ENCODE results near the gene PDSS2. TPM values are rescaled to one million over a fixed set of nuclear protein-coding genes. Genes with fewer than 3 reads are reported as not detected.
A peak's percentile ranks its signal among the peaks of the same experiment; 100 is the strongest.

The PDSS2 gene
- total RNA-seq, 1 donor from 2014 or later = 16.2 TPM

DNA sequence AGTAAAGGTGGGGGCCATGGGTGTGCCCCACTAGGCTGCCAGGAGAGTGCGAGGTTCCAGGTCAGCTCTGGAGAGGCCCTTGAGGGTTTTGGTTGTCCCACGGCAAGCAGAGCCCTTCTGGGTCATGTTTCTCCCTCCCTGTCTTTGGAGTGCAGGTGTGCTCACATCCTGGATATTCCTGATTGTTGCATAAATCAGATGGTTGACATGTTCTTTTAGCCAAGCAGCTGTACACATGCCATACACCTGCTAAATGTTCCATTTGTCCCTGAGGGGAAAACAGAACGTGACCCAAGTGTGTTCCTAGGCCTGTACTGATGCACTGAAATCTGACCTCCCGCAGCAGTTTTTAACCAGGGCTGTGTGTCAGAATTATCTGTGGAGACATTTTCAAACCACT is 266.5 kb downstream of the PDSS2 start:
- Histone ChIP-seq H3K4me1 (no peaks in the 10 kb centered on the region), H3K27me3 (no peaks in the 10 kb centered on the region), H3K4me3 (no peak overlapping the region), H3K9me3 (no peaks in the 10 kb centered on the region), H3K27ac (no peak overlapping the region), H3K36me3 (no peaks in the 10 kb centered on the region)
- DNase-seq (no peak), ATAC-seq (peak; percentile 54)
- intact Hi-C loops (cut with DNase I) = no loop called here
- TF ChIP-seq, protein P1, sequence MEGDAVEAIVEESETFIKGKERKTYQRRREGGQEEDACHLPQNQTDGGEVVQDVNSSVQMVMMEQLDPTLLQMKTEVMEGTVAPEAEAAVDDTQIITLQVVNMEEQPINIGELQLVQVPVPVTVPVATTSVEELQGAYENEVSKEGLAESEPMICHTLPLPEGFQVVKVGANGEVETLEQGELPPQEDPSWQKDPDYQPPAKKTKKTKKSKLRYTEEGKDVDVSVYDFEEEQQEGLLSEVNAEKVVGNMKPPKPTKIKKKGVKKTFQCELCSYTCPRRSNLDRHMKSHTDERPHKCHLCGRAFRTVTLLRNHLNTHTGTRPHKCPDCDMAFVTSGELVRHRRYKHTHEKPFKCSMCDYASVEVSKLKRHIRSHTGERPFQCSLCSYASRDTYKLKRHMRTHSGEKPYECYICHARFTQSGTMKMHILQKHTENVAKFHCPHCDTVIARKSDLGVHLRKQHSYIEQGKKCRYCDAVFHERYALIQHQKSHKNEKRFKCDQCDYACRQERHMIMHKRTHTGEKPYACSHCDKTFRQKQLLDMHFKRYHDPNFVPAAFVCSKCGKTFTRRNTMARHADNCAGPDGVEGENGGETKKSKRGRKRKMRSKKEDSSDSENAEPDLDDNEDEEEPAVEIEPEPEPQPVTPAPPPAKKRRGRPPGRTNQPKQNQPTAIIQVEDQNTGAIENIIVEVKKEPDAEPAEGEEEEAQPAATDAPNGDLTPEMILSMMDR (IDR thresholded peaks at IDR 0.05) = no peak

GRCh38 chr6:107187630-107188029 is 271.7 kb downstream of the PDSS2 start:
- Histone ChIP-seq H3K9me3 (no peaks in the 10 kb centered on the region), H3K4me3 (no peak overlapping the region), H3K27ac (no peak overlapping the region), H3K36me3 (no peaks in the 10 kb centered on the region), H3K4me1 (no peaks in the 10 kb centered on the region), H3K27me3 (no peaks in the 10 kb centered on the region)
- TF ChIP-seq, protein P1 (IDR thresholded peaks at IDR 0.05) = no peak
- DNase-seq (no peak), ATAC-seq (peak; percentile 33)
- intact Hi-C loops (cut with DNase I) = no loop called here

DNA sequence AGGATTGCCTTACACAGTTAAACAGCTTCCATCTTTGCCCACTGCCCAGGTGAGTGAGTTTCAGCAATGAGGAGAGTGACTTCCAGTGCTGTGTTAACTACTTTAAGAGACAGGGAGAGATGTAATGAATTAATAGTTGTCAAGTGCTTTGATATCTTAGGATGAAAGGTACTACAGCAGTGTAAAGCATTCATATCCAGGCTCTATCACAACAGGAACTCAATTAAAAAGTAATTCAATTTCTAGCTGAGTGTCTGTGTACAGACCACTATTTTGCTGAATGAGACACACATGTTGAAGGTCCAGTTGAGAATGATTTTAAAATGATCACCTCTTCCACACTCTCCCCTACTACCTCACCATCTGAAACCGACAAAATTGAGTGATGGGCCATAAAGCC is 273.3 kb downstream of the PDSS2 start:
- Histone ChIP-seq H3K4me1 (no peaks in the 10 kb centered on the region), H3K9me3 (no peaks in the 10 kb centered on the region), H3K36me3 (no peaks in the 10 kb centered on the region), H3K27me3 (no peaks in the 10 kb centered on the region), H3K4me3 (no peak overlapping the region), H3K27ac (no peak overlapping the region)
- TF ChIP-seq, protein P1 (IDR thresholded peaks at IDR 0.05) = no peak
- ATAC-seq (no peak), DNase-seq (no peak)
- intact Hi-C loops (cut with DNase I) = no loop called here

DNA sequence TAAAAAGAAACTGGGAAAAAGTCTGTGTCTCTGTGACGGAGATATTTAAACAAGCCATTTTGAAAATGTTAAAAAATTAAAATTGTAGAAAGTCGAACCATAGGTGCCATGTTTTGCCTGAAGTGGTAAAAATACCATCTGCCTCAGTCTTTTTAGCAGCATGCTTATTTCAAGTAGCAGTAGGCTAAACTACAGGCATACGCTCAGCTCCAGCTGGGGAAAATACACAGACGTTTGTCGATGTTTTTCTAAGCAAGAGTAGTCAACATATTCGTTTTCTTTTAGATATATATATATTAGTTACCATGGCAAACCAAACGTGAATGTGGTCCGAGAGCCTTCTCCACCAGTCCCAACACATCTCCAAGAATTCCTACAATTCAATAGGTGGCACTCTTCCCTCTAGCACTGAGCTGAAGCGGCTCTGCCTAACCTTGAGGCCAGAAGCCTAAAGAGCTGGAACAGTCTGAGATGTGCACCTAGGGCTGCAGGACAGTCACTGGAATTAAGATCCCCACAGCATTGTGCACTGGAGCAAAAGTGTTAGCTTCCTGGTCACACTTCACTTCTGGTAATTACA is 273.9 kb downstream of the PDSS2 start:
- H3K4me1 ChIP-seq = no peaks in the 10 kb centered on the region
- ATAC-seq (peak; percentile 93), DNase-seq (no peak)
- no peak overlapping the region for H3K27ac ChIP-seq
- intact Hi-C loops (cut with DNase I) = no loop called here
- H3K4me3 ChIP-seq = no peak overlapping the region
- no peaks in the 10 kb centered on the region for H3K27me3 ChIP-seq
- H3K9me3 ChIP-seq = no peaks in the 10 kb centered on the region
- TF ChIP-seq, protein P1 (IDR thresholded peaks at IDR 0.05) = peak; percentile 28
- no peaks in the 10 kb centered on the region for H3K36me3 ChIP-seq

GRCh38 chr6:107184435-107184834 is 274.9 kb downstream of the PDSS2 start:
- H3K27ac ChIP-seq = no peak overlapping the region
- no peaks in the 10 kb centered on the region for H3K4me1 ChIP-seq
- no peaks in the 10 kb centered on the region for H3K36me3 ChIP-seq
- DNase-seq = no peak
- intact Hi-C loops (cut with DNase I) = no loop called here
- H3K27me3 ChIP-seq = no peaks in the 10 kb centered on the region
- TF ChIP-seq, protein P1 (IDR thresholded peaks at IDR 0.05) = no peak
- H3K9me3 ChIP-seq = no peaks in the 10 kb centered on the region
- H3K4me3 ChIP-seq = no peak overlapping the region
- ATAC-seq = no peak

DNA sequence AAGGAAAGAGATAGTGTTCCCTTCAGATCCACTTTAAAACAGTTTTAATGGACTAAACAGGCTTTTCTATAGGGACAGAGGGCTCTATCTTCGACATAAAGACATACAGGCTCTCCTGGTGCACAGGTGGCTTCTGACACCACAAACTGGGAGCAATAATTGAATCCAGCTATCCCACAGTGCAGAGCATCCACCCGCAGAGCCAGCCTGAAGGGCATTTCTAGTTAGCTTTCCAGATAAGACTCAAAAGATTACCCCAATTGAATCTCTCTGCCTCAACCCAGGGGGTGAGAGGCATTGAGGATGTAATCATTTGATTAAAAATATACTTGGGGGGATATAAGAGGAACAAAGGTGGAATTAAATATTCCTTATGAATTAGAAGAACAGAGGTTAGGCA is 279.3 kb downstream of the PDSS2 start:
- ATAC-seq (no peak), DNase-seq (no peak)
- TF ChIP-seq, protein P1 (IDR thresholded peaks at IDR 0.05) = no peak
- no peaks in the 10 kb centered on the region for H3K9me3 ChIP-seq
- H3K27me3 ChIP-seq = no peaks in the 10 kb centered on the region
- H3K4me1 ChIP-seq = no peaks in the 10 kb centered on the region
- intact Hi-C loops (cut with DNase I) = no loop called here
- no peak overlapping the region for H3K27ac ChIP-seq
- no peak overlapping the region for H3K4me3 ChIP-seq
- no peaks in the 10 kb centered on the region for H3K36me3 ChIP-seq
